Right lobe of liver (tissue), 4 donors: ENCODE results near the gene POC1A.
A peak's percentile ranks its signal among the peaks of the same experiment; 100 is the strongest.

Experiments used
- CTCF ChIP-seq, 4 donors: fragments of 200-600 bp in 3 of 4; fragments of 450-650 bp in 1 of 4; IDR thresholded peaks; one replicate each; pipeline versions ENCODE4 v1.5.1 to v1.8.0; 2016 to 2022; ENCODE audit warnings: antibody characterized with exemption in 4 of 4, mild to moderate bottlenecking in 2 of 4
- POLR2A ChIP-seq: fragments of 450-650 bp; IDR thresholded peaks from one replicate; pipeline ENCODE4 v1.6.1; 2017; ENCODE audit warnings: antibody characterized with exemption, mild to moderate bottlenecking
- donor health status: DM: no; HTN: no; CAD: no.
- donor health status: DM: no; HTN: no; CAD: no.
- donor health status: DM: no; HTN: yes; CAD: no.

GRCh38 chr3:52182196-52182595 is 28.0 kb upstream of the POC1A start:
- TF ChIP-seq CTCF (IDR thresholded peaks at IDR 0.05) (no peak), POLR2A (peak; percentile 52)
